ENCODE measurements around the gene PXN. TPM values are rescaled to one million over a fixed set of nuclear protein-coding genes. Genes with fewer than 3 reads are reported as not detected.

PXN gene
- total RNA-seq, 1 donor from 2014 or later = 8.2 TPM

DNA sequence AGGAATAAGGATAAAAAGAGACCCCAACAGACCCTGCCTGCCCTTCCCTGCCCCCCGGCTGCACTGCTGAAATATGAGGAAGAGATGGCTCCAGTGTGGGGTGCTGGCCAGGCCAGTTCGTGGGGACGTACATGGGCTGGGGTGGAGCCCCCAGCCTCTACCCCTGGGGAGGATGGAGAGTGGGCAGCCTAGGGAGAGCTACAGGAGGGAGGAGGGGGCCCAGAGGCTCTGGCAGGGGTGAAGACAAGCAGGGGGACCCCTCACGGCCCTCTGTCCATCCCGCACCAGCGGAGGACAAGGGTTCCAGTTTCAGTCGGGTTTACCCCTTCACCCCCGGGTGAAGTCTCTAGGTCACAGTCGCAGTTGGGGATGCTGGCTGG is 53.6 kb downstream of the PXN start:
- H3K36me3 Mint-ChIP-seq = peaks cover 16% of the 10 kb centered on the region
- no peaks in the 10 kb centered on the region for H3K79me2 ChIP-seq (ENCODE audit: low read depth)
- no peak overlapping the region for H2AFZ ChIP-seq (replicated peaks)

DNA sequence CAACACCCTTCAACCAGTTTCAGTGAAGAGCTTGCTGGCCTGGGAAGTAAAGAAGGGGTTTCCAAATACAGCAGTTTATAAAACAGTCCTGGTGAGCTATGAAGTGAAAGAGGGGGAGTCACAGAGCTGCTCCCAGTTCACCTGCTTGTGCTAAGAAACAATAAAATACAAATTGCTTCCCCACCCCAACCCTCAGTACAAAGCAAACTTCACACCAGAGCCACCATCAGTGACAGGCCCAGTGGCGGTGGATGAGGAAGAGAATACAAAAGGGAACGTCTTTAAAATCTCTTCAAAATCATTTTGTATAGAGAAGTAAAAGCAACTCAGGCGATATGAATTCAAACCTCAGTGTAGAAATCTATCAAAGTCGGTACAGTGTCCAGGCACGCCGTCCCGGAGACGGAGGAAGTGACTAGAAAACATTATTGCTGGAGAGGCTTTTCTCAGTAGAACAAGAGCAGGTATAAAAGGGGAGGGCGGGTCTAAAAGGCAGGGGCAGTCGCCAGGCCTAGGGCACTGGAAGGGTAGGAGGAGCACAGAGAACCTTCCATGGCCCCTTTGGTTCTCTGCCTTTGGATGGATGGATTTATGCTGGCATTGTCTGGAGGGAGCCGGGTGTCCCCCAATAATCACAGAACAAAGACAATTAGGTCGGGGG is 54.2 kb downstream of the PXN start:
- H3K4me2 ChIP-seq = no peak overlapping the region
- Mint-ChIP-seq H3K27me3 (ENCODE audit: insufficient read depth, low read depth) (peaks cover 2% of the 10 kb centered on the region), H3K4me3 (no peak overlapping the region), H3K9me3 (peaks cover 1% of the 10 kb centered on the region), H3K36me3 (peaks cover 20% of the 10 kb centered on the region), H3K4me1 (peaks cover 6% of the 10 kb centered on the region), H3K27ac (no peak overlapping the region)
- no peaks in the 10 kb centered on the region for H3K9me3 ChIP-seq (ENCODE audit: low read depth)
- H3K9ac ChIP-seq = no peak overlapping the region
- H4K20me1 ChIP-seq (ENCODE audit: low read depth) = no peaks in the 10 kb centered on the region
- H3F3A ChIP-seq (ENCODE audit: low read depth) = no peaks in the 10 kb centered on the region
- no peak for DNase-seq (ENCODE audit: low spot score)
- no peaks in the 10 kb centered on the region for H3K36me3 ChIP-seq
- no peaks in the 10 kb centered on the region for H3K79me2 ChIP-seq (ENCODE audit: low read depth)
- no peak overlapping the region for H3K4me3 ChIP-seq
- H3K4me1 ChIP-seq = no peaks in the 10 kb centered on the region
- no peak overlapping the region for H2AFZ ChIP-seq (replicated peaks)
- H3K27me3 ChIP-seq = no peaks in the 10 kb centered on the region
- TF ChIP-seq, protein P1, sequence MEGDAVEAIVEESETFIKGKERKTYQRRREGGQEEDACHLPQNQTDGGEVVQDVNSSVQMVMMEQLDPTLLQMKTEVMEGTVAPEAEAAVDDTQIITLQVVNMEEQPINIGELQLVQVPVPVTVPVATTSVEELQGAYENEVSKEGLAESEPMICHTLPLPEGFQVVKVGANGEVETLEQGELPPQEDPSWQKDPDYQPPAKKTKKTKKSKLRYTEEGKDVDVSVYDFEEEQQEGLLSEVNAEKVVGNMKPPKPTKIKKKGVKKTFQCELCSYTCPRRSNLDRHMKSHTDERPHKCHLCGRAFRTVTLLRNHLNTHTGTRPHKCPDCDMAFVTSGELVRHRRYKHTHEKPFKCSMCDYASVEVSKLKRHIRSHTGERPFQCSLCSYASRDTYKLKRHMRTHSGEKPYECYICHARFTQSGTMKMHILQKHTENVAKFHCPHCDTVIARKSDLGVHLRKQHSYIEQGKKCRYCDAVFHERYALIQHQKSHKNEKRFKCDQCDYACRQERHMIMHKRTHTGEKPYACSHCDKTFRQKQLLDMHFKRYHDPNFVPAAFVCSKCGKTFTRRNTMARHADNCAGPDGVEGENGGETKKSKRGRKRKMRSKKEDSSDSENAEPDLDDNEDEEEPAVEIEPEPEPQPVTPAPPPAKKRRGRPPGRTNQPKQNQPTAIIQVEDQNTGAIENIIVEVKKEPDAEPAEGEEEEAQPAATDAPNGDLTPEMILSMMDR (IDR thresholded peaks at IDR 0.05) = no peak
- TF ChIP-seq EZH2phosphoT487 (IDR thresholded peaks at IDR 0.05) = no peak
- TF ChIP-seq EZH2 (IDR thresholded peaks at IDR 0.05) = no peak
- no peak overlapping the region for H3K27ac ChIP-seq

More for the DNA sequence above, 53.6 kb downstream of the PXN start:
- Histone ChIP-seq H3K9ac (no peak overlapping the region), H3F3A (ENCODE audit: low read depth) (no peaks in the 10 kb centered on the region), H3K9me3 (ENCODE audit: low read depth) (no peaks in the 10 kb centered on the region), H3K4me3 (no peak overlapping the region), H3K27me3 (no peaks in the 10 kb centered on the region), H3K36me3 (no peaks in the 10 kb centered on the region), H4K20me1 (ENCODE audit: low read depth) (no peaks in the 10 kb centered on the region), H3K4me2 (no peak overlapping the region), H3K4me1 (no peaks in the 10 kb centered on the region), H3K27ac (no peak overlapping the region)
- H3K4me1 Mint-ChIP-seq = peaks cover 6% of the 10 kb centered on the region
- peaks cover 2% of the 10 kb centered on the region for H3K27me3 Mint-ChIP-seq (ENCODE audit: insufficient read depth, low read depth)
- DNase-seq (ENCODE audit: low spot score) = no peak
- no peak overlapping the region for H3K4me3 Mint-ChIP-seq
- TF ChIP-seq EZH2 (IDR thresholded peaks at IDR 0.05) = no peak
- TF ChIP-seq EZH2phosphoT487 (IDR thresholded peaks at IDR 0.05) = no peak
- TF ChIP-seq, protein P1 (IDR thresholded peaks at IDR 0.05) = no peak
- H3K9me3 Mint-ChIP-seq = no peaks in the 10 kb centered on the region
- no peak overlapping the region for H3K27ac Mint-ChIP-seq

DNA sequence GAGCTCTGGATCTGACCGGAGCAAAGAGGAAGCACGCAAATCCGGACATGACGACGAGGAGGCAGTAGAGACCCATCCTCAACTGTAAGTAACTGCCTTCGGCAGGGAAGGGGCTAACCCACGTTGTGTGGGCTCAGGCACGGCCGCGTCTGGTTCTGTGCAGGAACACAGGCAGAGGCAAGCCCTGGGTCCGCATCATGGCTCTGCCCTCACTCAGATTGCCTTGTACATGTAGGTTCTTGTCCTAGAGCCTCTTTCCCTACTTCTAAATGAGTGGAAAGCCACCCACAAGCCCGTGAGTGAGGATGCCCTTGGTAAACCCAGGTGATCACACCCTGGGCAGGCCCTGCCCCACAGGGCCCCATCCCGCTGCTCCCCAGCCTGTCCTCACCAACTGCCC is 55.7 kb downstream of the PXN start:
- no peaks in the 10 kb centered on the region for H4K20me1 ChIP-seq (ENCODE audit: low read depth)
- H3K27ac ChIP-seq = no peak overlapping the region
- no peaks in the 10 kb centered on the region for H3K36me3 ChIP-seq
- TF ChIP-seq EZH2 (IDR thresholded peaks at IDR 0.05) (no peak), EZH2phosphoT487 (IDR thresholded peaks at IDR 0.05) (no peak)
- TF ChIP-seq, protein P1 (IDR thresholded peaks at IDR 0.05) = no peak
- peaks cover 28% of the 10 kb centered on the region for H3K36me3 Mint-ChIP-seq
- DNase-seq (ENCODE audit: low spot score) = no peak
- H3K4me3 ChIP-seq = no peak overlapping the region
- H3K4me1 Mint-ChIP-seq = no peaks in the 10 kb centered on the region
- no peak overlapping the region for H3K4me2 ChIP-seq
- peaks cover 2% of the 10 kb centered on the region for H3K27me3 Mint-ChIP-seq (ENCODE audit: insufficient read depth, low read depth)
- no peaks in the 10 kb centered on the region for H3K27me3 ChIP-seq
- H3K9me3 Mint-ChIP-seq = peaks cover 2% of the 10 kb centered on the region
- no peaks in the 10 kb centered on the region for H3K9me3 ChIP-seq (ENCODE audit: low read depth)
- no peaks in the 10 kb centered on the region for H3F3A ChIP-seq (ENCODE audit: low read depth)
- H3K79me2 ChIP-seq (ENCODE audit: low read depth) = no peaks in the 10 kb centered on the region
- no peak overlapping the region for H3K4me3 Mint-ChIP-seq
- no peaks in the 10 kb centered on the region for H3K4me1 ChIP-seq
- H3K9ac ChIP-seq = no peak overlapping the region
- H2AFZ ChIP-seq (replicated peaks) = no peak overlapping the region
- no peak overlapping the region for H3K27ac Mint-ChIP-seq
